OCI-LY1 (cell line): ENCODE measurements around the gene MACROD2.

ENCODE experiments used
- CTCF ChIP-seq: fragments of 200-600 bp; sonication (generic), shearing (Covaris generic); IDR thresholded peaks from 2 replicates; pipeline ENCODE4 v1.5.1; 2017; ENCODE audit warnings: mild to moderate bottlenecking, antibody characterized with exemption, low read length, moderate library complexity, mixed read lengths
- EZH2 ChIP-seq: fragments of 200-600 bp; sonication (generic), shearing (Covaris generic); IDR thresholded peaks from 2 replicates; pipeline ENCODE4 v1.8.0; 2017; ENCODE audit warnings: borderline replicate concordance, mixed run types, mild to moderate bottlenecking, antibody characterized with exemption, low read length, moderate library complexity, mixed read lengths

GRCh38 chr20:14361509-14362345 is 366.4 kb downstream of the MACROD2 start:
- TF ChIP-seq CTCF (no peak), EZH2 (no peak)
